H1 (cell line): ENCODE data around the gene SFRP2. TPM values are rescaled to one million over a fixed set of nuclear protein-coding genes. Genes with fewer than 3 reads are reported as not detected.

ENCODE experiments used
- CBX8 ChIP-seq: fragments of 300-800, 300-1000 bp; sonication (generic); IDR thresholded peaks from 2 replicates; pipeline ENCODE4 v1.7.1; 2016; ENCODE audit warnings: low read depth, low read length, borderline replicate concordance
- HDAC2 ChIP-seq, 2 experiments: fragments of 300-600 bp in 1 of 2; sonication (generic) in 1 of 2; IDR thresholded peaks; 2 replicates each; pipeline ENCODE4 v1.6.1; 2011 to 2012; ENCODE audit warnings: low read depth in 2 of 2, low read length in 2 of 2, mild to moderate bottlenecking in 2 of 2, moderate library complexity in 2 of 2, borderline replicate concordance in 1 of 2, inconsistent platforms in 1 of 2
- JUN ChIP-seq: IDR thresholded peaks from 2 replicates; pipeline ENCODE4 v1.6.1; 2011; ENCODE audit warnings: low read depth, mild to moderate bottlenecking, improper control_type of control experiment, low read length
- JUND ChIP-seq: IDR thresholded peaks from 2 replicates; pipeline ENCODE4 v1.6.1; 2011; ENCODE audit warnings: mild to moderate bottlenecking, improper control_type of control experiment, low read length
- KDM4A ChIP-seq: IDR thresholded peaks from one replicate; pipeline ENCODE4 v1.7.1; 2012; ENCODE audit warnings: low read depth, mild to moderate bottlenecking, moderate library complexity, low read length, inconsistent platforms; ENCODE audit not compliant: severe bottlenecking
- PHF8 ChIP-seq: fragments of 200-600 bp; sonication (generic); conservative IDR thresholded peaks from 2 replicates; pipeline ENCODE4 v1.7.1; 2012; ENCODE audit warnings: low read depth, mild to moderate bottlenecking, inconsistent platforms, low read length, moderate library complexity
- RBBP5 ChIP-seq: IDR thresholded peaks from 2 replicates; pipeline ENCODE4 v1.7.1; 2012; ENCODE audit warnings: low read depth, mild to moderate bottlenecking, inconsistent platforms, low read length, moderate library complexity, borderline replicate concordance
- RXRA ChIP-seq: IDR thresholded peaks from 2 replicates; pipeline ENCODE4 v1.6.1; 2011; ENCODE audit warnings: low read depth, mild to moderate bottlenecking, low read length, moderate library complexity; ENCODE audit not compliant: insufficient read depth
- SIRT6 ChIP-seq: IDR thresholded peaks from one replicate; pipeline ENCODE4 v1.7.1; 2012; ENCODE audit warnings: low read length, inconsistent platforms
- polyA plus RNA-seq, 7 experiments: library from polyadenylated mRNA; depleted of rRNA in 3 of 7; stranded (reverse) in 5 of 7; unstranded in 2 of 7; fragments of >200 nt in 5 of 7; fragments of 200-250 nt in 2 of 7; gene quantifications; 1 replicate in 5 of 7; 2 replicates in 1 of 7; 4 replicates in 1 of 7; pipeline versions ENCODE4 v1.2.1 to v1.2.3, GENCODE V29; 2011 to 2013; ENCODE audit warnings: missing spikeins in 2 of 7, mixed read lengths in 2 of 7
- total RNA-seq: library from RNA; stranded (reverse); fragmentation: NEBNext Ultra II Directional; extraction: Animal tissue kit (Norgen Biotek cat#: 25700); gene quantifications from 2 replicates; pipeline ENCODE4 v1.2.1, GENCODE V29; 2021
- TF ChIP-seq, protein P1 (sequence below): fragments of 300-600 bp; sonication (generic); IDR thresholded peaks from 2 replicates; pipeline ENCODE4 v1.7.1; 2012; ENCODE audit warnings: low read length, moderate library complexity, mild to moderate bottlenecking, inconsistent platforms; ENCODE audit not compliant: insufficient replicate concordance
- TF ChIP-seq, protein P2 (sequence below): IDR thresholded peaks from 2 replicates; pipeline ENCODE4 v1.6.1; 2012; ENCODE audit warnings: inconsistent platforms

Gene SFRP2
- total and polyA plus RNA-seq, 2 of the 8 experiments (the other 6 are each of a cell fraction or from before 2014, with no cell fraction given) = 108 to 342 TPM

DNA sequence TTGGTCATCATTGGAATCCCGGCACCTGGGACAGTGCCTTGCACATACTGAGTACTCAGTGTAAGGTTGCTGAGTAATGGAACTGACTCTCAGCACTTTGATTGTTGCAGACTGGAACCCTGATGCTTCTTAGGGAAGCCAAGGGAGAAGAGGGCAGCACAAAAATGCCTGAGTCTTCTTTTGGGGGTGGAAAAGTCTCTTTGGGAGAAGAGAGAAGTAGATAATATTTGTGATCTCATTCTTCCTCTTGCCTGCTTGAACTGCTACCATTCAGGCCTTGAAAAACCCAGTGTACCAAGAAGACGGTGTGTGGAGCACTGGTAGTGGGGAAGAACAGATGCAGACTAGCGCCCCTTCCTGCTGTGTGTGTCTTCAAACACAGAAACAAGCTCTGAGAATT, 12.3 kb downstream of the SFRP2 start (continued):
- TF ChIP-seq, protein P1, sequence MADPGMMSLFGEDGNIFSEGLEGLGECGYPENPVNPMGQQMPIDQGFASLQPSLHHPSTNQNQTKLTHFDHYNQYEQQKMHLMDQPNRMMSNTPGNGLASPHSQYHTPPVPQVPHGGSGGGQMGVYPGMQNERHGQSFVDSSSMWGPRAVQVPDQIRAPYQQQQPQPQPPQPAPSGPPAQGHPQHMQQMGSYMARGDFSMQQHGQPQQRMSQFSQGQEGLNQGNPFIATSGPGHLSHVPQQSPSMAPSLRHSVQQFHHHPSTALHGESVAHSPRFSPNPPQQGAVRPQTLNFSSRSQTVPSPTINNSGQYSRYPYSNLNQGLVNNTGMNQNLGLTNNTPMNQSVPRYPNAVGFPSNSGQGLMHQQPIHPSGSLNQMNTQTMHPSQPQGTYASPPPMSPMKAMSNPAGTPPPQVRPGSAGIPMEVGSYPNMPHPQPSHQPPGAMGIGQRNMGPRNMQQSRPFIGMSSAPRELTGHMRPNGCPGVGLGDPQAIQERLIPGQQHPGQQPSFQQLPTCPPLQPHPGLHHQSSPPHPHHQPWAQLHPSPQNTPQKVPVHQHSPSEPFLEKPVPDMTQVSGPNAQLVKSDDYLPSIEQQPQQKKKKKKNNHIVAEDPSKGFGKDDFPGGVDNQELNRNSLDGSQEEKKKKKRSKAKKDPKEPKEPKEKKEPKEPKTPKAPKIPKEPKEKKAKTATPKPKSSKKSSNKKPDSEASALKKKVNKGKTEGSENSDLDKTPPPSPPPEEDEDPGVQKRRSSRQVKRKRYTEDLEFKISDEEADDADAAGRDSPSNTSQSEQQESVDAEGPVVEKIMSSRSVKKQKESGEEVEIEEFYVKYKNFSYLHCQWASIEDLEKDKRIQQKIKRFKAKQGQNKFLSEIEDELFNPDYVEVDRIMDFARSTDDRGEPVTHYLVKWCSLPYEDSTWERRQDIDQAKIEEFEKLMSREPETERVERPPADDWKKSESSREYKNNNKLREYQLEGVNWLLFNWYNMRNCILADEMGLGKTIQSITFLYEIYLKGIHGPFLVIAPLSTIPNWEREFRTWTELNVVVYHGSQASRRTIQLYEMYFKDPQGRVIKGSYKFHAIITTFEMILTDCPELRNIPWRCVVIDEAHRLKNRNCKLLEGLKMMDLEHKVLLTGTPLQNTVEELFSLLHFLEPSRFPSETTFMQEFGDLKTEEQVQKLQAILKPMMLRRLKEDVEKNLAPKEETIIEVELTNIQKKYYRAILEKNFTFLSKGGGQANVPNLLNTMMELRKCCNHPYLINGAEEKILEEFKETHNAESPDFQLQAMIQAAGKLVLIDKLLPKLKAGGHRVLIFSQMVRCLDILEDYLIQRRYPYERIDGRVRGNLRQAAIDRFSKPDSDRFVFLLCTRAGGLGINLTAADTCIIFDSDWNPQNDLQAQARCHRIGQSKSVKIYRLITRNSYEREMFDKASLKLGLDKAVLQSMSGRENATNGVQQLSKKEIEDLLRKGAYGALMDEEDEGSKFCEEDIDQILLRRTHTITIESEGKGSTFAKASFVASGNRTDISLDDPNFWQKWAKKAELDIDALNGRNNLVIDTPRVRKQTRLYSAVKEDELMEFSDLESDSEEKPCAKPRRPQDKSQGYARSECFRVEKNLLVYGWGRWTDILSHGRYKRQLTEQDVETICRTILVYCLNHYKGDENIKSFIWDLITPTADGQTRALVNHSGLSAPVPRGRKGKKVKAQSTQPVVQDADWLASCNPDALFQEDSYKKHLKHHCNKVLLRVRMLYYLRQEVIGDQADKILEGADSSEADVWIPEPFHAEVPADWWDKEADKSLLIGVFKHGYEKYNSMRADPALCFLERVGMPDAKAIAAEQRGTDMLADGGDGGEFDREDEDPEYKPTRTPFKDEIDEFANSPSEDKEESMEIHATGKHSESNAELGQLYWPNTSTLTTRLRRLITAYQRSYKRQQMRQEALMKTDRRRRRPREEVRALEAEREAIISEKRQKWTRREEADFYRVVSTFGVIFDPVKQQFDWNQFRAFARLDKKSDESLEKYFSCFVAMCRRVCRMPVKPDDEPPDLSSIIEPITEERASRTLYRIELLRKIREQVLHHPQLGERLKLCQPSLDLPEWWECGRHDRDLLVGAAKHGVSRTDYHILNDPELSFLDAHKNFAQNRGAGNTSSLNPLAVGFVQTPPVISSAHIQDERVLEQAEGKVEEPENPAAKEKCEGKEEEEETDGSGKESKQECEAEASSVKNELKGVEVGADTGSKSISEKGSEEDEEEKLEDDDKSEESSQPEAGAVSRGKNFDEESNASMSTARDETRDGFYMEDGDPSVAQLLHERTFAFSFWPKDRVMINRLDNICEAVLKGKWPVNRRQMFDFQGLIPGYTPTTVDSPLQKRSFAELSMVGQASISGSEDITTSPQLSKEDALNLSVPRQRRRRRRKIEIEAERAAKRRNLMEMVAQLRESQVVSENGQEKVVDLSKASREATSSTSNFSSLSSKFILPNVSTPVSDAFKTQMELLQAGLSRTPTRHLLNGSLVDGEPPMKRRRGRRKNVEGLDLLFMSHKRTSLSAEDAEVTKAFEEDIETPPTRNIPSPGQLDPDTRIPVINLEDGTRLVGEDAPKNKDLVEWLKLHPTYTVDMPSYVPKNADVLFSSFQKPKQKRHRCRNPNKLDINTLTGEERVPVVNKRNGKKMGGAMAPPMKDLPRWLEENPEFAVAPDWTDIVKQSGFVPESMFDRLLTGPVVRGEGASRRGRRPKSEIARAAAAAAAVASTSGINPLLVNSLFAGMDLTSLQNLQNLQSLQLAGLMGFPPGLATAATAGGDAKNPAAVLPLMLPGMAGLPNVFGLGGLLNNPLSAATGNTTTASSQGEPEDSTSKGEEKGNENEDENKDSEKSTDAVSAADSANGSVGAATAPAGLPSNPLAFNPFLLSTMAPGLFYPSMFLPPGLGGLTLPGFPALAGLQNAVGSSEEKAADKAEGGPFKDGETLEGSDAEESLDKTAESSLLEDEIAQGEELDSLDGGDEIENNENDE = no peak
- no peak for TF ChIP-seq SIRT6
- TF ChIP-seq RXRA = no peak
- TF ChIP-seq CBX8 = no peak
- TF ChIP-seq HDAC2 (IDR thresholded peaks at IDR 0.05; ENCODE audit: borderline replicate concordance in 1 of 2, low read depth in 2 of 2, low read length in 2 of 2) = no peak
- TF ChIP-seq JUND = no peak
- TF ChIP-seq RBBP5 = no peak
- TF ChIP-seq KDM4A = no peak
- TF ChIP-seq JUN = no peak
- TF ChIP-seq, protein P2, sequence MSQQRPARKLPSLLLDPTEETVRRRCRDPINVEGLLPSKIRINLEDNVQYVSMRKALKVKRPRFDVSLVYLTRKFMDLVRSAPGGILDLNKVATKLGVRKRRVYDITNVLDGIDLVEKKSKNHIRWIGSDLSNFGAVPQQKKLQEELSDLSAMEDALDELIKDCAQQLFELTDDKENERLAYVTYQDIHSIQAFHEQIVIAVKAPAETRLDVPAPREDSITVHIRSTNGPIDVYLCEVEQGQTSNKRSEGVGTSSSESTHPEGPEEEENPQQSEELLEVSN = no peak
- TF ChIP-seq PHF8 = no peak
